HepG2 (cell line): ENCODE measurements around the gene KRTDAP. TPM values are rescaled to one million over a fixed set of nuclear protein-coding genes. Genes with fewer than 3 reads are reported as not detected.

Experiments used
- ATAC-seq: fragments of 200-7000 bp; cut with Tn5 transposase; 3 replicates; pipeline ENCODE4 v1.9.1; 2020; ENCODE audit warnings: mild to moderate bottlenecking, moderate library complexity
- BruUV-seq: library from RNA; stranded (reverse); fragments of 400-500 nt; replicated peaks from 2 replicates; lab custom pipeline; 2021; lab: Mats Ljungman, UMichigan
- CTCF ChIA-PET: fragments of 300-600 bp; formaldehyde crosslinking; extraction: SDS; loops from one replicate; lab custom pipeline; 2021; ENCODE audit warnings: low total read pairs, inconsistent platforms, low intra/inter-chr PET ratio; lab: Yijun Ruan, JAX
- POLR2A ChIA-PET: fragments of 350-600 bp; sonication (Branson Sonifier 250); formaldehyde crosslinking; loops from one replicate; lab custom pipeline; 2020; ENCODE audit warnings: antibody characterized with exemption, inconsistent platforms; lab: Yijun Ruan, JAX
- DNase-seq: peaks from one replicate; pipeline ENCODE4 v3.0.0-alpha.2; 2015; ENCODE audit warnings: low spot score
- FAIRE-seq: peaks from 3 replicates; lab custom pipeline; 2011; peaks lifted over from hg19 to GRCh38; lab: Jason Lieb, UNC
- H2AFZ ChIP-seq: one replicate; pipeline ENCODE4 v1.6.1; 2011; ENCODE audit warnings: low read length, inconsistent platforms
- H3K27ac ChIP-seq: fragments of 300-600 bp; 3 replicates; pipeline ENCODE4 v1.8.0; 2011; ENCODE audit warnings: mixed run types, mild to moderate bottlenecking, mixed read lengths, low read length, inconsistent platforms; ENCODE audit not compliant: insufficient read depth; ENCODE audit errors: extremely low read length
- H3K27me3 ChIP-seq, 2 experiments: fragments of 200-600 bp in 1 of 2; 2 replicates in 1 of 2; 3 replicates in 1 of 2; pipeline versions ENCODE4 v1.6.0 to v1.8.0; 2011; ENCODE audit warnings: low read length in 2 of 2, mild to moderate bottlenecking in 2 of 2, moderate library complexity in 2 of 2, inconsistent platforms in 1 of 2; ENCODE audit not compliant: insufficient read depth in 2 of 2, control insufficient read depth in 1 of 2
- H3K36me3 ChIP-seq, 2 experiments: fragments of 200-600 bp in 1 of 2; replicated peaks in 1 of 2; 2 replicates in 1 of 2; 3 replicates in 1 of 2; pipeline versions ENCODE4 v1.5.1 to v1.8.0; 2011; ENCODE audit warnings: low read length in 2 of 2, inconsistent platforms in 1 of 2; ENCODE audit not compliant: insufficient read depth in 2 of 2, control insufficient read depth in 1 of 2
- H3K4me1 ChIP-seq: 2 replicates; pipeline ENCODE4 v1.5.1; 2012; ENCODE audit warnings: low read length, inconsistent platforms; ENCODE audit not compliant: insufficient read depth
- H3K4me2 ChIP-seq: 2 replicates; pipeline ENCODE4 v1.6.0; 2011; ENCODE audit warnings: low read depth, low read length, inconsistent platforms
- H3K4me3 ChIP-seq, 3 experiments: fragments of 200-600 bp in 1 of 3; sonication (generic), shearing (Covaris generic) in 1 of 3; replicated peaks in 1 of 3; 2 replicates each; pipeline ENCODE4 v1.5.1; 2011 to 2016; ENCODE audit warnings: low read length in 3 of 3, inconsistent platforms in 2 of 3, low read depth in 2 of 3, mild to moderate bottlenecking in 2 of 3, control low read depth in 1 of 3, mixed read lengths in 1 of 3; ENCODE audit not compliant: insufficient read depth in 1 of 3
- H3K79me2 ChIP-seq: one replicate; pipeline ENCODE4 v1.6.1; 2011; ENCODE audit warnings: low read length, inconsistent platforms; ENCODE audit not compliant: insufficient read depth
- H3K9ac ChIP-seq: 2 replicates; pipeline ENCODE4 v1.6.0; 2011; ENCODE audit warnings: mild to moderate bottlenecking, low read depth, low read length, inconsistent platforms; ENCODE audit not compliant: insufficient read depth
- H3K9me3 ChIP-seq: 2 replicates; pipeline ENCODE4 v1.5.1; 2012; ENCODE audit warnings: mild to moderate bottlenecking, low read length
- H4K20me1 ChIP-seq: 2 replicates; pipeline ENCODE4 v1.6.0; 2011; ENCODE audit warnings: inconsistent platforms, mild to moderate bottlenecking, low read length, moderate library complexity; ENCODE audit not compliant: insufficient read depth
- CREB1 ChIP-seq, 2 experiments: fragments of 450-650 bp in 1 of 2; IDR thresholded peaks; 2 replicates each; pipeline ENCODE4 v1.6.1; 2016 to 2017; ENCODE audit warnings: control low read depth in 1 of 2, mild to moderate bottlenecking in 1 of 2, missing compliant biosample characterization in 1 of 2, missing genetic modification characterization in 1 of 2
- MAF1 ChIP-seq: sonication (generic); formaldehyde crosslinking; IDR thresholded peaks from 2 replicates; pipeline ENCODE4 v1.5.0; 2020; ENCODE audit warnings: missing genetic modification reagents, borderline replicate concordance
- MBNL3 ChIP-seq: fragments of 250-450 bp; sonication (Bioruptor Pico); conservative IDR thresholded peaks from 2 replicates; pipeline ENCODE4 v1.8.0; 2022; ENCODE audit warnings: mild to moderate bottlenecking, inconsistent platforms
- NR2F2 ChIP-seq: IDR thresholded peaks from 2 replicates; pipeline ENCODE4 v1.6.1; 2012; ENCODE audit warnings: low read depth, inconsistent platforms, borderline replicate concordance
- ZFAT ChIP-seq: sonication (generic); formaldehyde crosslinking; conservative IDR thresholded peaks from 2 replicates; pipeline ENCODE4 v1.8.1; 2023; ENCODE audit warnings: missing genetic modification reagents, inconsistent platforms
- ZNF337 ChIP-seq: sonication (generic); formaldehyde crosslinking; IDR thresholded peaks from 2 replicates; pipeline ENCODE4 v1.5.1; 2020; ENCODE audit warnings: missing genetic modification reagents, low read depth, mild to moderate bottlenecking, borderline replicate concordance
- ZNF670 ChIP-seq: sonication (generic); formaldehyde crosslinking; IDR thresholded peaks from 2 replicates; pipeline ENCODE4 v1.8.0; 2022; ENCODE audit warnings: mild to moderate bottlenecking, missing genetic modification reagents, borderline replicate concordance
- ZNF766 ChIP-seq: sonication (generic); formaldehyde crosslinking; IDR thresholded peaks from 2 replicates; pipeline ENCODE4 v1.5.0; 2020; ENCODE audit warnings: missing genetic modification reagents, borderline replicate concordance
- WGBS: methylation state at CpG from one replicate; pipeline ENCODE4 v1.1.6; 2017; ENCODE audit warnings: low lambda C conversion rate; 5-methylcytosine and 5-hydroxymethylcytosine counted together
- in situ Hi-C: cut with HindIII; loops from 2 replicates; pipeline ENCODE4 v1.10.0; 2017; ENCODE audit warnings: low pct_unique_long_range_greater_than_20kb; ENCODE audit not compliant: extremely low pct_ligation_motif_present
- intact Hi-C: fragments of 100-400 bp; cut with micrococcal nuclease; formaldehyde crosslinking; loops from one replicate; pipeline ENCODE4 v1.10.0; 2022; ENCODE audit not compliant: unreplicated experiment
- polyA plus RNA-seq, 8 experiments: library from polyadenylated mRNA; depleted of rRNA in 3 of 8; stranded (reverse) in 7 of 8; unstranded in 1 of 8; fragments of >200 nt; fragmentation: Illumina TruSeq in 4 of 8; extraction: Trizol in 4 of 8; gene quantifications; 2 replicates each; pipeline versions ENCODE4 v1.2.1 to v1.2.3, GENCODE V29; 2011 to 2016; ENCODE audit warnings: low read depth in 4 of 8, missing spikeins in 1 of 8, mixed read lengths in 1 of 8; ENCODE audit not compliant: insufficient read depth in 1 of 8
- total RNA-seq, 5 experiments: library from RNA; depleted of rRNA; stranded (reverse); fragments of >200 nt; fragmentation: Illumina TruSeq; extraction: Trizol; gene quantifications; 2 replicates each; pipeline ENCODE4 v1.2.3, GENCODE V29; 2016; ENCODE audit warnings: low read depth in 1 of 5
- TF ChIP-seq, protein P1 (sequence below): sonication (generic); formaldehyde crosslinking; IDR thresholded peaks from 2 replicates; pipeline ENCODE4 v1.8.1; 2023; ENCODE audit warnings: mild to moderate bottlenecking, inconsistent platforms, moderate library complexity, missing genetic modification reagents, borderline replicate concordance
- TF ChIP-seq, protein P2 (sequence below): sonication (generic); formaldehyde crosslinking; IDR thresholded peaks from 2 replicates; pipeline ENCODE4 v1.9.0; 2021; ENCODE audit warnings: missing genetic modification reagents, borderline replicate concordance
- TF ChIP-seq, protein P3 (sequence below): sonication (generic); formaldehyde crosslinking; IDR thresholded peaks from 2 replicates; pipeline ENCODE4 v1.5.0; 2020; ENCODE audit warnings: missing genetic modification reagents

Gene KRTDAP
- total and polyA plus RNA-seq, 2 of the 13 experiments (the other 11 are each of a cell fraction or from before 2014, with no cell fraction given), result 0.86 to 1.5 TPM

GRCh38 chr19:35484252-35485036 lies 5.8 kb downstream of the KRTDAP start:
- CTCF ChIA-PET, result no interaction called here

More at GRCh38 chr19:35484252-35485036, 5.8 kb downstream of the KRTDAP start:
- ATAC-seq, result no peak
- Histone ChIP-seq H3K4me2 (no peak overlapping the region), H3K4me1 (peaks cover 40% of the 10 kb centered on the region), H3K27me3 (no peaks in the 10 kb centered on the region), H3K79me2 (no peaks in the 10 kb centered on the region), H2AFZ (no peak overlapping the region), H3K36me3 (no peaks in the 10 kb centered on the region), H4K20me1 (no peaks in the 10 kb centered on the region), H3K9ac (no peak overlapping the region), H3K4me3 (no peak overlapping the region), H3K9me3 (no peaks in the 10 kb centered on the region), H3K27ac (no peak overlapping the region)
- FAIRE-seq, result no peak
- TF ChIP-seq, protein P1, sequence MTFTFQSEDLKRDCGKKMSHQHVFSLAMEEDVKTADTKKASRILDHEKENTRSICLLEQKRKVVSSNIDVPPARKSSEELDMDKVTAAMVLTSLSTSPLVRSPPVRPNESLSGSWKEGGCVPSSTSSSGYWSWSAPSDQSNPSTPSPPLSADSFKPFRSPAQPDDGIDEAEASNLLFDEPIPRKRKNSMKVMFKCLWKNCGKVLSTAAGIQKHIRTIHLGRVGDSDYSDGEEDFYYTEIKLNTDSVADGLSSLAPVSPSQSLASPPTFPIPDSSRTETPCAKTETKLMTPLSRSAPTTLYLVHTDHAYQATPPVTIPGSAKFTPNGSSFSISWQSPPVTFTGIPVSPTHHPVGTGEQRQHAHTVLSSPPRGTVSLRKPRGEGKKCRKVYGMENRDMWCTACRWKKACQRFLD (CRISPR knock-in tag), result no peak
- TF ChIP-seq ZNF337 (CRISPR knock-in tag) (no peak), ZNF766 (no peak), ZNF670 (CRISPR knock-in tag) (no peak), NR2F2 (no peak), ZFAT (no peak), CREB1 (IDR thresholded peaks at IDR 0.05) (no peak), CREB1 (CRISPR knock-in tag; IDR thresholded peaks at IDR 0.05) (no peak), MAF1 (CRISPR knock-in tag) (no peak), MBNL3 (CRISPR knock-in tag) (no peak)
- TF ChIP-seq, protein P2, sequence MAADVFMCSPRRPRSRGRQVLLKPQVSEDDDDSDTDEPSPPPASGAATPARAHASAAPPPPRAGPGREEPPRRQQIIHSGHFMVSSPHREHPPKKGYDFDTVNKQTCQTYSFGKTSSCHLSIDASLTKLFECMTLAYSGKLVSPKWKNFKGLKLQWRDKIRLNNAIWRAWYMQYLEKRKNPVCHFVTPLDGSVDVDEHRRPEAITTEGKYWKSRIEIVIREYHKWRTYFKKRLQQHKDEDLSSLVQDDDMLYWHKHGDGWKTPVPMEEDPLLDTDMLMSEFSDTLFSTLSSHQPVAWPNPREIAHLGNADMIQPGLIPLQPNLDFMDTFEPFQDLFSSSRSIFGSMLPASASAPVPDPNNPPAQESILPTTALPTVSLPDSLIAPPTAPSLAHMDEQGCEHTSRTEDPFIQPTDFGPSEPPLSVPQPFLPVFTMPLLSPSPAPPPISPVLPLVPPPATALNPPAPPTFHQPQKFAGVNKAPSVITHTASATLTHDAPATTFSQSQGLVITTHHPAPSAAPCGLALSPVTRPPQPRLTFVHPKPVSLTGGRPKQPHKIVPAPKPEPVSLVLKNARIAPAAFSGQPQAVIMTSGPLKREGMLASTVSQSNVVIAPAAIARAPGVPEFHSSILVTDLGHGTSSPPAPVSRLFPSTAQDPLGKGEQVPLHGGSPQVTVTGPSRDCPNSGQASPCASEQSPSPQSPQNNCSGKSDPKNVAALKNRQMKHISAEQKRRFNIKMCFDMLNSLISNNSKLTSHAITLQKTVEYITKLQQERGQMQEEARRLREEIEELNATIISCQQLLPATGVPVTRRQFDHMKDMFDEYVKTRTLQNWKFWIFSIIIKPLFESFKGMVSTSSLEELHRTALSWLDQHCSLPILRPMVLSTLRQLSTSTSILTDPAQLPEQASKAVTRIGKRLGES (CRISPR knock-in tag), result no peak
- TF ChIP-seq, protein P3, sequence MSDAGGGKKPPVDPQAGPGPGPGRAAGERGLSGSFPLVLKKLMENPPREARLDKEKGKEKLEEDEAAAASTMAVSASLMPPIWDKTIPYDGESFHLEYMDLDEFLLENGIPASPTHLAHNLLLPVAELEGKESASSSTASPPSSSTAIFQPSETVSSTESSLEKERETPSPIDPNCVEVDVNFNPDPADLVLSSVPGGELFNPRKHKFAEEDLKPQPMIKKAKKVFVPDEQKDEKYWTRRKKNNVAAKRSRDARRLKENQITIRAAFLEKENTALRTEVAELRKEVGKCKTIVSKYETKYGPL (CRISPR knock-in tag), result no peak
- in situ Hi-C loops, result no loop called here
- WGBS, result 80% methylated on average over 7 of the region's 7 CpGs
- intact Hi-C loops, result no loop called here
- DNase-seq, result no peak
- POLR2A ChIA-PET, result no interaction called here
- BruUV-seq, result no TSS peak
